GM12875 (cell line): ENCODE data around the gene CDHR5.

ENCODE experiments used
- H3K4me3 ChIP-seq: one replicate; pipeline ENCODE4 v1.5.1; 2011; ENCODE audit warnings: low read depth, low read length, control low read depth
- CTCF ChIP-seq: IDR thresholded peaks from 2 replicates; pipeline ENCODE4 v1.5.1; 2011; ENCODE audit warnings: low read depth, mild to moderate bottlenecking, control low read depth, inconsistent platforms, low read length, moderate library complexity, borderline replicate concordance; ENCODE audit not compliant: insufficient read depth

The CDHR5 gene

GRCh38 chr11:624705-625635, at the start of gene CDHR5:
Gene CDHR5 (minus strand): TSS chr11:624955. CDS start chr11:624902, 53 bp downstream.
- TF ChIP-seq CTCF = no peak
- H3K4me3 ChIP-seq = no peak within 1 kb of the TSS

GRCh38 chr11:674406-674805, 49.7 kb upstream of the CDHR5 start:
- TF ChIP-seq CTCF = no peak
- H3K4me3 ChIP-seq = no peak overlapping the region

GRCh38 chr11:673866-674265, 49.1 kb upstream of the CDHR5 start:
- no peak for TF ChIP-seq CTCF
- no peak overlapping the region for H3K4me3 ChIP-seq

GRCh38 chr11:665704-666281, 41.0 kb upstream of the CDHR5 start:
- H3K4me3 ChIP-seq = no peak overlapping the region
- TF ChIP-seq CTCF = no peak

GRCh38 chr11:665062-665703, 40.4 kb upstream of the CDHR5 start:
- no peak for TF ChIP-seq CTCF
- H3K4me3 ChIP-seq = no peak overlapping the region

GRCh38 chr11:662689-663274, 38.0 kb upstream of the CDHR5 start:
- TF ChIP-seq CTCF = peak; percentile 85
- H3K4me3 ChIP-seq = no peak overlapping the region
